HL-60 (cell line): Measurements from ENCODE around the gene MDGA2.

Source experiments
- DNase-seq, 2 experiments: peaks; one replicate each; pipeline ENCODE4 v3.0.0-alpha.2; 2010 to 2020; ENCODE audit warnings: low read depth in 1 of 2, low spot score in 1 of 2
- H3K27ac ChIP-seq: fragments of 250-450 bp; sonication (Bioruptor Pico); replicated peaks from 2 replicates; pipeline ENCODE4 v1.5.1; 2020; ENCODE audit warnings: mild to moderate bottlenecking, moderate library complexity
- H3K27me3 ChIP-seq: fragments of 250-450 bp; sonication (Bioruptor Pico); 2 replicates; pipeline ENCODE4 v1.5.1; 2021; ENCODE audit warnings: mild to moderate bottlenecking, moderate library complexity; ENCODE audit not compliant: insufficient read depth, poor library complexity, severe bottlenecking
- H3K4me3 ChIP-seq: replicated peaks from 2 replicates; pipeline ENCODE4 v1.5.1; 2011; ENCODE audit warnings: mild to moderate bottlenecking, control low read depth, low read length; ENCODE audit not compliant: insufficient read depth
- GABPA ChIP-seq: IDR thresholded peaks from 2 replicates; pipeline ENCODE4 v1.6.1; 2012; ENCODE audit warnings: low read depth
- POLR2AphosphoS5 ChIP-seq: IDR thresholded peaks from 2 replicates; pipeline ENCODE4 v1.6.1; 2012; ENCODE audit warnings: low read depth
- SPI1 ChIP-seq: IDR thresholded peaks from 2 replicates; pipeline ENCODE4 v1.6.1; 2012; ENCODE audit warnings: low read depth, mild to moderate bottlenecking, borderline replicate concordance
- TF ChIP-seq, protein P1 (sequence below): IDR thresholded peaks from 2 replicates; pipeline ENCODE4 v1.6.1; 2012; ENCODE audit warnings: low read depth; ENCODE audit not compliant: insufficient replicate concordance
- TF ChIP-seq, protein P2 (sequence below): IDR thresholded peaks from one replicate; pipeline ENCODE4 v1.5.1; 2011; ENCODE audit warnings: low read length, control low read depth, inconsistent platforms; ENCODE audit not compliant: insufficient read depth

MDGA2 gene

DNA sequence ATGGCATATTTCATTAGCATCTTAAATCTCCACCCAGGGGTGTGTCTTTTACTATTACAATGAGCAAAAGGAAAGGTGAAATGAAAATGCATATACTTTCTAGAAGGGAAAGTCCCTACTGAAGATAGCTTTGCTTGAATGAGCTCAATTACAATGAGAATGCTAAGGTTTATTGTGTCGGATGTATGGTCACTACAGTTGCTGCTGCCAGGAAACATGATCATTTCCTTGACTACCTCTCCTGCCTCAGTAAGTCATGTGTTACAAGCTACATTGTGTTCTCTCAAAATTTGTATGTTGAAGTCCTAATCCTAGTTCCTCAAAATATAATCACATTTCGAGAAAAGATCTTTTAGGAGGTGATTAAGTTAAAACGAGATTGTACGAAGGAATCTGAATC, 322.2 kb downstream of the MDGA2 start:
- H3K4me3 ChIP-seq = no peak overlapping the region
- no peak for TF ChIP-seq POLR2AphosphoS5
- TF ChIP-seq GABPA = no peak
- no peak for TF ChIP-seq SPI1
- TF ChIP-seq, protein P1, sequence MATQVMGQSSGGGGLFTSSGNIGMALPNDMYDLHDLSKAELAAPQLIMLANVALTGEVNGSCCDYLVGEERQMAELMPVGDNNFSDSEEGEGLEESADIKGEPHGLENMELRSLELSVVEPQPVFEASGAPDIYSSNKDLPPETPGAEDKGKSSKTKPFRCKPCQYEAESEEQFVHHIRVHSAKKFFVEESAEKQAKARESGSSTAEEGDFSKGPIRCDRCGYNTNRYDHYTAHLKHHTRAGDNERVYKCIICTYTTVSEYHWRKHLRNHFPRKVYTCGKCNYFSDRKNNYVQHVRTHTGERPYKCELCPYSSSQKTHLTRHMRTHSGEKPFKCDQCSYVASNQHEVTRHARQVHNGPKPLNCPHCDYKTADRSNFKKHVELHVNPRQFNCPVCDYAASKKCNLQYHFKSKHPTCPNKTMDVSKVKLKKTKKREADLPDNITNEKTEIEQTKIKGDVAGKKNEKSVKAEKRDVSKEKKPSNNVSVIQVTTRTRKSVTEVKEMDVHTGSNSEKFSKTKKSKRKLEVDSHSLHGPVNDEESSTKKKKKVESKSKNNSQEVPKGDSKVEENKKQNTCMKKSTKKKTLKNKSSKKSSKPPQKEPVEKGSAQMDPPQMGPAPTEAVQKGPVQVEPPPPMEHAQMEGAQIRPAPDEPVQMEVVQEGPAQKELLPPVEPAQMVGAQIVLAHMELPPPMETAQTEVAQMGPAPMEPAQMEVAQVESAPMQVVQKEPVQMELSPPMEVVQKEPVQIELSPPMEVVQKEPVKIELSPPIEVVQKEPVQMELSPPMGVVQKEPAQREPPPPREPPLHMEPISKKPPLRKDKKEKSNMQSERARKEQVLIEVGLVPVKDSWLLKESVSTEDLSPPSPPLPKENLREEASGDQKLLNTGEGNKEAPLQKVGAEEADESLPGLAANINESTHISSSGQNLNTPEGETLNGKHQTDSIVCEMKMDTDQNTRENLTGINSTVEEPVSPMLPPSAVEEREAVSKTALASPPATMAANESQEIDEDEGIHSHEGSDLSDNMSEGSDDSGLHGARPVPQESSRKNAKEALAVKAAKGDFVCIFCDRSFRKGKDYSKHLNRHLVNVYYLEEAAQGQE = no peak
- TF ChIP-seq, protein P2, sequence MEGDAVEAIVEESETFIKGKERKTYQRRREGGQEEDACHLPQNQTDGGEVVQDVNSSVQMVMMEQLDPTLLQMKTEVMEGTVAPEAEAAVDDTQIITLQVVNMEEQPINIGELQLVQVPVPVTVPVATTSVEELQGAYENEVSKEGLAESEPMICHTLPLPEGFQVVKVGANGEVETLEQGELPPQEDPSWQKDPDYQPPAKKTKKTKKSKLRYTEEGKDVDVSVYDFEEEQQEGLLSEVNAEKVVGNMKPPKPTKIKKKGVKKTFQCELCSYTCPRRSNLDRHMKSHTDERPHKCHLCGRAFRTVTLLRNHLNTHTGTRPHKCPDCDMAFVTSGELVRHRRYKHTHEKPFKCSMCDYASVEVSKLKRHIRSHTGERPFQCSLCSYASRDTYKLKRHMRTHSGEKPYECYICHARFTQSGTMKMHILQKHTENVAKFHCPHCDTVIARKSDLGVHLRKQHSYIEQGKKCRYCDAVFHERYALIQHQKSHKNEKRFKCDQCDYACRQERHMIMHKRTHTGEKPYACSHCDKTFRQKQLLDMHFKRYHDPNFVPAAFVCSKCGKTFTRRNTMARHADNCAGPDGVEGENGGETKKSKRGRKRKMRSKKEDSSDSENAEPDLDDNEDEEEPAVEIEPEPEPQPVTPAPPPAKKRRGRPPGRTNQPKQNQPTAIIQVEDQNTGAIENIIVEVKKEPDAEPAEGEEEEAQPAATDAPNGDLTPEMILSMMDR = no peak
- DNase-seq = no peak
- no peaks in the 10 kb centered on the region for H3K27me3 ChIP-seq
- H3K27ac ChIP-seq = no peak overlapping the region

DNA sequence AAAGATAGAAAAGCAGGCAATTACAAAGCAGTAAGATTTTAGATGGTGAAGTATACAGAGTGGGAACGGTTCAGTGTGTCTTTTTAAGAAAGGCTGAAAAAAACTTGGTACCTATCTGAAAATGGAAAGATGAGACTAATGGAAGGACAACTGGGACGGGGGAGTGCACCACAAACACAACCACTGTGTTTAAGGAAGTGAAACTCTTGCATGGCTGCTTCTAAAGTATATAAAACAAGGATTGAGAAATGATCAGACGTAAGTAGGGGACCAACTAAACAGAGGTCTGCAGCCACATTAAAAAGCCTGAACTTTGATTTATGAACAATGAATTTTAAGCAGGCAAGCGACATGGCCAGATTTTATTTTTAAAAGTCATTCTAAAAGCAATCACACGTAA, 328.6 kb downstream of the MDGA2 start:
- no peak overlapping the region for H3K4me3 ChIP-seq
- TF ChIP-seq, protein P2 = no peak
- TF ChIP-seq SPI1 (no peak), POLR2AphosphoS5 (no peak), GABPA (no peak)
- TF ChIP-seq, protein P1 = no peak
- DNase-seq = no peak
- H3K27ac ChIP-seq = no peak overlapping the region
- no peaks in the 10 kb centered on the region for H3K27me3 ChIP-seq

DNA sequence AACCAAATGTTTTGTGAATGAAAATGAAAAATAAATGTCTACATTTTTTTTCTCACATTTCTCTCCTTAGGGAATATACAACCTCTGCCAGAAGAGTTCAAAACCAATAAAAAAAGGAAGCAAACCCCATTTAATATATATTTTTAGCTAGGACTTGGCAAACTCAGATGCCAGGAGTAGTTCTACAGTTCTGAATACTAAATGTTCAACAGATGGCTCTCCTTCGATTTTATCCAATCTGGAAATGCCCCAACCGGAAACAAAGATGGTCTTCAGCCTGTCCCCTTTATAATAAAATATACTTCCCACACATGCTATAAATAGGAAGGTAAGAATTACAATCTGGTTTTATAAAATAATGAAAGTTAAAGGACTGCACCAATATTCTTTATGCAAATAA, 330.4 kb downstream of the MDGA2 start:
- Histone ChIP-seq H3K27ac (no peak overlapping the region), H3K4me3 (no peak overlapping the region), H3K27me3 (no peaks in the 10 kb centered on the region)
- DNase-seq = no peak
- no peak for TF ChIP-seq POLR2AphosphoS5
- no peak for TF ChIP-seq GABPA
- TF ChIP-seq SPI1 = no peak
- TF ChIP-seq, protein P2 = no peak
- TF ChIP-seq, protein P1 = no peak
